Epithelial cell of proximal tubule (primary cell): ENCODE data around the gene IRX3. TPM values are rescaled to one million over a fixed set of nuclear protein-coding genes. Genes with fewer than 3 reads are reported as not detected.

Experiments
- DNase-seq: peaks from one replicate; pipeline ENCODE4 v3.0.0-alpha.2; 2011; ENCODE audit warnings: low read depth
- H3K4me3 ChIP-seq: 2 replicates; pipeline ENCODE4 v1.5.1; 2011; ENCODE audit warnings: low read depth, mild to moderate bottlenecking, low read length
- total RNA-seq: library from RNA; depleted of rRNA; stranded (reverse); fragments of >200 nt; gene quantifications from 2 replicates; pipeline ENCODE4 v1.2.3, GENCODE V29; 2015
- TF ChIP-seq, protein P1 (sequence below): conservative IDR thresholded peaks from 2 replicates; pipeline ENCODE4 v1.5.1; 2012; ENCODE audit warnings: low read depth, mild to moderate bottlenecking, low read length

Gene IRX3
- total RNA-seq, result 12.8 and 28.7 TPM in 2 replicates

DNA sequence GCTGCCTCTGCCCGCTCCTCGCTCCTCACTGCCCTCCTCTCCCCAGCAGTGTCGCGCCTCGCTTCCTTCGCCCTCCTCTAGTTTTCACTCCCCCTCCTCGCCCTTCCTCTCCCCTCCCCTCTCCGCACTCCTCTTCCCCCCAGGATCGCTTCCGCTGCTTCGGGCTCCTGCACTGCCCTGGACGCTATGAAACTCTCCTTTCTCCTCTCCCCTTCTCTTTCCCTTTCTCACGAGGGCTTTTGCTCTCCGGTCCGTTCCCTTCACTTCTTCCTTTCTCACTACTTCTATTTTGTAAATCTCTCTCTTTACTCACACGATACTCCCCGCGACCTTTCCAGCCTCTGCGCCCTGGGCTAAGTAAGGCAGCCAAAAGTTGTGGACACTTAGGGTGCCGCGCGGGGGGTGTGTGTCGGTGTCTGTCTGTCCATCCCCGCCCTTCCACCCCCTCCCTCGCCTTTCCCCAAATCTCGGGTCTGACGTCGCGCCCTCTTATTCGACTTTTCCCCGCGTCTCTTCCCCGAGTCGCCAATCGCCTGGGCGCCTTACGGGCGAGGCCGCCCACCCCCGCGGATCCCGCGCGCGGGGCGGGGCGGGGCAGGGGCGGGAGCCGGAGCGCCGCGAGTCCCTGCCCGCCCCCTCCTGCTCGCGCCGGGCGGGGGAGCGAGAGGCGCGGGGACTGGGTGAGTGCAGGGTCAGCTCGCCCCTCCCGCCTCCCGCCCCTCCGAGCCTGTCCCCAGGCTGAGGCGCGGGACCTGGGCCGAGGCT is at the start of gene IRX3:
Gene IRX3, minus strand, starts transcription at position 422 of the 765 bp plus-strand sequence. CDS start 737 bp downstream, outside the sequence.
- TF ChIP-seq, protein P1, sequence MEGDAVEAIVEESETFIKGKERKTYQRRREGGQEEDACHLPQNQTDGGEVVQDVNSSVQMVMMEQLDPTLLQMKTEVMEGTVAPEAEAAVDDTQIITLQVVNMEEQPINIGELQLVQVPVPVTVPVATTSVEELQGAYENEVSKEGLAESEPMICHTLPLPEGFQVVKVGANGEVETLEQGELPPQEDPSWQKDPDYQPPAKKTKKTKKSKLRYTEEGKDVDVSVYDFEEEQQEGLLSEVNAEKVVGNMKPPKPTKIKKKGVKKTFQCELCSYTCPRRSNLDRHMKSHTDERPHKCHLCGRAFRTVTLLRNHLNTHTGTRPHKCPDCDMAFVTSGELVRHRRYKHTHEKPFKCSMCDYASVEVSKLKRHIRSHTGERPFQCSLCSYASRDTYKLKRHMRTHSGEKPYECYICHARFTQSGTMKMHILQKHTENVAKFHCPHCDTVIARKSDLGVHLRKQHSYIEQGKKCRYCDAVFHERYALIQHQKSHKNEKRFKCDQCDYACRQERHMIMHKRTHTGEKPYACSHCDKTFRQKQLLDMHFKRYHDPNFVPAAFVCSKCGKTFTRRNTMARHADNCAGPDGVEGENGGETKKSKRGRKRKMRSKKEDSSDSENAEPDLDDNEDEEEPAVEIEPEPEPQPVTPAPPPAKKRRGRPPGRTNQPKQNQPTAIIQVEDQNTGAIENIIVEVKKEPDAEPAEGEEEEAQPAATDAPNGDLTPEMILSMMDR, result no peak
- H3K4me3 ChIP-seq, result peak within 1 kb of the TSS; percentile 69
- peak; percentile 38 for DNase-seq

DNA sequence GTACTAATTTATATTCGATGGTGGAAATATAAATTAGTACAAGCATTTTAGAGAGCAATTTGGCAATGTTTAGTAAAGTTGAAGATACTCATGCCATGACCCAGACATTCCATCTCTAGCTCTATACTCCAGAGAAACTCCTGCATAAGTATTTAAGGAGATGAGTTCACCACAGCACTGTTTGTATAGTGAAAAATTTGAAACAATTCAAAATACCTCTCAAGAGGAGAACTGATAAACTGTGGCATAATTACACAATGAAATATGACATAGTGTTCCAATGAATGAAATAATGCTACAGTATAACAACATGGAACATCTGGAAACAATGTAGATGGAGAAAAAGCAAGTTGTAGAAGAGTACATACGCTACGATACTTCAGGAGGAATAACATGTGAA is 48.6 kb upstream of the IRX3 start:
- DNase-seq, result no peak
- H3K4me3 ChIP-seq, result no peak overlapping the region
- TF ChIP-seq, protein P1, result no peak

DNA sequence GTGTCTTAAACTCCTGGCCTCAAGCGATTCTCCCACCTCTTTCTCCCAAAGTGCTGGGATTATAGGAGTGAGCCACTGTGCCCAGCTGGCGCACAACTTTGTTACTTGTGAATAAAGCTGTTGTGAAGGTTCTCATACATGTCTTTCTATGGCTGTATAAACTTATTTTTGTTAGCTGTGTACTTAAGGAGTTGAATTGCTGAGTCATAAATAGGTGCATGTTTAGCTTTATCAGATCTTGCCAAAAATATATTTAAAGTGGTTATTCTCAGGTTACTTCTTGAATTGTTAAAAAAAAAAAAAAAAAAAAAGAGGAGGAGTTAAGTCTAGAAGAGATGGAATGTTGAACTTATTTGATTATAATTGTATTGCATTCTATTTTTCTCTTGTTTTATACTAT is 47.6 kb upstream of the IRX3 start:
- TF ChIP-seq, protein P1, result no peak
- no peak overlapping the region for H3K4me3 ChIP-seq
- no peak for DNase-seq

DNA sequence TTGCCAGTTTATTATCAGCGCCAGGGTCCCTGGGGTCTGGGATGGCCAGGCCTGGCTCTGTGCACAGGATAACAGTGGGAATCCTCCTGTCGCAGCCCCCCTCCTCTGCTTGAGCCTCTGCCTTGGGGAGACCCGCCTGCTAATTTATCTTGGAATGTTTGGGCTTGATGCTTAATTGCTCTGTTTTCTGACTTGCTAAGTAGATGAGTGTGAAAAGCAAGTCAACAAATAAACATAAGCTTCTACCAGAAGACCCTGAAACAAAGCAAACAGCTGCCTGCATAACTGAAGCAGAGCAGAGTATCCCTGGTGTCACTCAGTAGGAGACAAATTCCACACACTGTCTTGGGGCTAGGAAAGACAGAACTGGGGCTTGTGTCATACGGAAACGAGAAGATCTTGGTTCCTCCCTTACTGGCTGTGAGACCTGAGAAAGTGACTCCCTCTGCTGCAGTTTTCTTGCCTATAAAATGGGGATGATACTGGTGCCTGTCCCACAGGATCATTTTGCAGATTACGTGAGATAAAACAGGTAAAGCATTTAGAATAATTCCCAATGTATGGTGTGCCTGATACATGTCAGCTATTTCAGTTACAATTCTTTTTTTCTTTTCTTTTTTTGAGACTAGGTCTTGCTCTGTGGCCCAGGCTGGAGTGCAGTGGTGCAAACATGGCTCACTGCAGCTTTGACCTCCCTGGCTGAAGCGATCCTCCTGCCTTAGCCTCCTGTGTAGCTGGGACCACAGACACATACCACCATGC is 44.8 kb upstream of the IRX3 start:
- H3K4me3 ChIP-seq, result no peak overlapping the region
- DNase-seq, result no peak
- TF ChIP-seq, protein P1, result no peak

DNA sequence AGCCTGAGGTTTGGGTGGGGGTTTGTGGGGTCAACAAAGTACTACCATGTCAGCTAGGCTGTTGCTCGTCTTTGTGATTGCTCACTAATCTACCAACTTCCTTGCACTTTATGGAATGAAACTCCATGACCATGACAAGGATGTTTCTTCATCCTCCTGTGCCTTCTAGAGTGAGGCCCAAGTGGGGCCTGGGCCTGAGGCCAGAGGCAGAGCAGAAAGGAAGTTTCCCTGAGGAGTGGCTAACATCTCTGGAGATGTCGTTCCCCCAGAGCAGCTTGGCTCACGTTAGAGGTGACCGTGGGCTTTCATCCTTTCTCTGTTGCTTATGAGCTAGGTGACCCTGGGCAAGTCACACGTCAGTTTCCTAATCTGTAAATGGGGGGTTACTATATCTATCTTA is 41.0 kb upstream of the IRX3 start:
- no peak overlapping the region for H3K4me3 ChIP-seq
- TF ChIP-seq, protein P1, result no peak
- no peak for DNase-seq

DNA sequence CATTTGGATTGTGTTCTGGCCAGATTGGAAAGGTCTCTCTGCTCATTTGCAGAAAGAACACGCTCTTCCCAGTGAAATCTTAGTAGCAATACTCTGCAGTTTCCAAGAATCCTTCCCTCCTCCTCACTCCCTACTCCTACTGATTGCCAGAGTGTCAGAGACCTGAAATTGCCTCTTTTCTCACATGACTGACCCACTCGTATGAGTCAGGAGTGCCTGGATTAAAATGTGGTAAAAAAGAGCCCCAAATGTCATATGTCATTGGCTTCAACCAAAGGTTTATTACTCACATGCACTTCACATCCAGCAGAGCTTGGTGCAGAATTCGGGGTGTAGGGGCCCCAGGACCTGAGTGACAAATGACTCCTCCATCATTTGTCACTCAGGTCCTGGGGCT is 39.7 kb upstream of the IRX3 start:
- TF ChIP-seq, protein P1, result no peak
- peak; percentile 31 for DNase-seq
- H3K4me3 ChIP-seq, result no peak overlapping the region
